Adrenal gland (tissue), 5 donors: Measurements from ENCODE around the gene CMPK1.

ENCODE experiments used
- POLR2A ChIP-seq, 2 donors: fragments of 450-650 bp; IDR thresholded peaks; one replicate each; pipeline ENCODE4 v1.6.1; 2017; ENCODE audit warnings: antibody characterized with exemption in 2 of 2, mild to moderate bottlenecking in 2 of 2, moderate library complexity in 1 of 2
- TF ChIP-seq, protein P1 (sequence below), 6 experiments: fragments of 450-650 bp in 4 of 6; fragments of 200-600 bp in 2 of 6; sonication (generic) in 1 of 6; IDR thresholded peaks; 1 replicate in 5 of 6; 2 replicates in 1 of 6; pipeline versions ENCODE4 v1.5.1 to v1.8.0; 2016 to 2021; ENCODE audit warnings: antibody characterized with exemption in 6 of 6, mild to moderate bottlenecking in 2 of 6, moderate library complexity in 1 of 6
- donor health status: DM: no; HTN: no; CAD: no.

DNA sequence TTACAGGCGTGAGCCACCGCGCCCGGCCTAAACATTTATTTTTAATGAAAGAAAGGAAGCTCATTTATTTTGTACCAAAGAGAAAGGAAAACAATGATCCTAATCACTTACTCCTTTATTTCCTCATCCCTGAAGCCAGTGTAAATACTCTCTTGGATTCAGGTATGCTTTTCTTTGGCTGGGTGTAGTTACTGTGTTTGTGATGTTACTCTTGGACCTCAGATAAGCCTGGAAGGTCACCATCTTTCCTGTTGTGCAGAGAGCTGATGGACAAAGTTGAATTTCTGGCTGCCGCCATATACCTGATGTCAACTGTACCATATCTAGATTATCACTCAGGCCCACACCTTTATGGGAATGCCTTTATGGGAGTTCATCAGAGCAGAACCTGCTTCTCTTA is 47.1 kb downstream of the CMPK1 start:
- TF ChIP-seq, protein P1, sequence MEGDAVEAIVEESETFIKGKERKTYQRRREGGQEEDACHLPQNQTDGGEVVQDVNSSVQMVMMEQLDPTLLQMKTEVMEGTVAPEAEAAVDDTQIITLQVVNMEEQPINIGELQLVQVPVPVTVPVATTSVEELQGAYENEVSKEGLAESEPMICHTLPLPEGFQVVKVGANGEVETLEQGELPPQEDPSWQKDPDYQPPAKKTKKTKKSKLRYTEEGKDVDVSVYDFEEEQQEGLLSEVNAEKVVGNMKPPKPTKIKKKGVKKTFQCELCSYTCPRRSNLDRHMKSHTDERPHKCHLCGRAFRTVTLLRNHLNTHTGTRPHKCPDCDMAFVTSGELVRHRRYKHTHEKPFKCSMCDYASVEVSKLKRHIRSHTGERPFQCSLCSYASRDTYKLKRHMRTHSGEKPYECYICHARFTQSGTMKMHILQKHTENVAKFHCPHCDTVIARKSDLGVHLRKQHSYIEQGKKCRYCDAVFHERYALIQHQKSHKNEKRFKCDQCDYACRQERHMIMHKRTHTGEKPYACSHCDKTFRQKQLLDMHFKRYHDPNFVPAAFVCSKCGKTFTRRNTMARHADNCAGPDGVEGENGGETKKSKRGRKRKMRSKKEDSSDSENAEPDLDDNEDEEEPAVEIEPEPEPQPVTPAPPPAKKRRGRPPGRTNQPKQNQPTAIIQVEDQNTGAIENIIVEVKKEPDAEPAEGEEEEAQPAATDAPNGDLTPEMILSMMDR (IDR thresholded peaks at IDR 0.05): no peak
- no peak for TF ChIP-seq POLR2A (IDR thresholded peaks at IDR 0.05)
